ENCODE results near the gene G6PC2.

GRCh38 chr2:168912466-168912865 lies 11.4 kb downstream of the G6PC2 start:
- no peak for TF ChIP-seq ZFP3 (CRISPR knock-in tag; IDR thresholded peaks at IDR 0.05)
- no peak for TF ChIP-seq PPARA (CRISPR knock-in tag; IDR thresholded peaks at IDR 0.05; ENCODE audit: borderline replicate concordance)
- no peak for TF ChIP-seq OSR1 (CRISPR knock-in tag; IDR thresholded peaks at IDR 0.05)
- TF ChIP-seq PATZ1 (CRISPR knock-in tag; IDR thresholded peaks at IDR 0.05; ENCODE audit: borderline replicate concordance): no peak
- no peak for TF ChIP-seq GLIS3 (CRISPR knock-in tag; IDR thresholded peaks at IDR 0.05)
- no peak for TF ChIP-seq TCF4 (CRISPR knock-in tag; IDR thresholded peaks at IDR 0.05; ENCODE audit: borderline replicate concordance)
- no peak for TF ChIP-seq ZFP30 (CRISPR knock-in tag; IDR thresholded peaks at IDR 0.05)
- TF ChIP-seq ZNF70 (CRISPR knock-in tag; IDR thresholded peaks at IDR 0.05): no peak
